SU-DHL-6 (cell line): Measurements from ENCODE around the gene LRP1-AS.

ENCODE experiments used
- CTCF ChIP-seq: fragments of 200-600 bp; sonication (generic); IDR thresholded peaks from one replicate; pipeline ENCODE4 v1.5.1; 2017; ENCODE audit warnings: antibody characterized with exemption, mild to moderate bottlenecking, low read length, moderate library complexity; ENCODE audit not compliant: insufficient read depth, poor library complexity, severe bottlenecking
- EZH2phosphoT487 ChIP-seq: fragments of 200-600 bp; sonication (generic), shearing (Covaris generic); conservative IDR thresholded peaks from 2 replicates; pipeline ENCODE4 v1.6.1; 2018; ENCODE audit warnings: mild to moderate bottlenecking, antibody characterized with exemption, low read length, moderate library complexity, mixed read lengths

DNA sequence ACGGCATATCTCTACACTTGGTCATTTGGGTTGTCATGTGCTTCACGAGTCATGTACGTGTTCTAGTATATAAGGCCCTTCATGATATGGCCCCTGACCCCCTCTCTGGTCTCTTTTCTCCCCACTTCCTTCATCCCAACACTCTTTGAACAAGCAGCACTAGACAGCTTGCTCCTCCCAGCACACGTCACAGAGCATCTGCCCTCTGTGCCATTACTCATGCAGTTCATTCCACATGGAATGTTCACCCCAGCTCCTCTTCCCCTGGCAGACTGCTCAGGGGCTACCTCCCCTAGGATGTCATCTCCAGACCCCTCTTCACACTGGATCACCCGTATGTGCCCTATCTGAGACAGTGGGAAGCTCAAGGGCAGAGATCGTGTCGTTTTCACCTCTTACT is 14.1 kb upstream of the LRP1-AS start:
- TF ChIP-seq CTCF (no peak), EZH2phosphoT487 (no peak)
